Liver (tissue), 9 donors: ENCODE measurements around the gene GUCY1A2. TPM values are rescaled to one million over a fixed set of nuclear protein-coding genes. Genes with fewer than 3 reads are reported as not detected.

Source experiments
- DNase-seq: peaks from one replicate; pipeline ENCODE4 v3.0.0-alpha.2; 2017; ENCODE audit warnings: low spot score
- H3K27ac ChIP-seq, 2 donors: one replicate each; pipeline ENCODE4 v1.7.0; 2013; ENCODE audit warnings: inconsistent platforms in 2 of 2, low read length in 2 of 2, control low read depth in 1 of 2, low read depth in 1 of 2, mild to moderate bottlenecking in 1 of 2
- H3K27me3 ChIP-seq, 4 donors: one replicate each; pipeline versions ENCODE4 v1.6.1 to v1.7.0; 2013; ENCODE audit warnings: low read length in 3 of 4, inconsistent platforms in 1 of 4, mild to moderate bottlenecking in 1 of 4, moderate library complexity in 1 of 4; ENCODE audit not compliant: control insufficient read depth in 4 of 4, insufficient read depth in 4 of 4
- H3K36me3 ChIP-seq, 4 donors: one replicate each; pipeline versions ENCODE4 v1.6.1 to v1.7.0; 2013; ENCODE audit warnings: low read length in 3 of 4, mild to moderate bottlenecking in 3 of 4, low read depth in 1 of 4, moderate library complexity in 1 of 4; ENCODE audit not compliant: control insufficient read depth in 4 of 4, insufficient read depth in 3 of 4
- H3K4me1 ChIP-seq, 4 donors: one replicate each; pipeline versions ENCODE4 v1.6.1 to v1.7.0; 2013; ENCODE audit warnings: low read length in 3 of 4, mild to moderate bottlenecking in 3 of 4, moderate library complexity in 1 of 4; ENCODE audit not compliant: control insufficient read depth in 4 of 4, insufficient read depth in 4 of 4
- H3K4me3 ChIP-seq, 3 donors: one replicate each; pipeline versions ENCODE4 v1.6.1 to v1.7.0; 2013; ENCODE audit warnings: low read length in 3 of 3, control low read depth in 1 of 3, low read depth in 1 of 3, mild to moderate bottlenecking in 1 of 3
- H3K9ac ChIP-seq, 2 donors: one replicate each; pipeline ENCODE4 v1.7.0; 2013; ENCODE audit warnings: low read length in 2 of 2, mild to moderate bottlenecking in 2 of 2, moderate library complexity in 2 of 2, control low read depth in 1 of 2, low read depth in 1 of 2
- H3K9me3 ChIP-seq, 4 donors: one replicate each; pipeline versions ENCODE4 v1.6.1 to v1.7.0; 2013; ENCODE audit warnings: low read length in 3 of 4; ENCODE audit not compliant: control insufficient read depth in 4 of 4
- ATF3 ChIP-seq: IDR thresholded peaks from 2 replicates; pipeline ENCODE4 v1.6.1; 2016; ENCODE audit warnings: antibody characterized with exemption
- CTCF ChIP-seq: fragments of 150-350 bp; IDR thresholded peaks from 2 replicates; pipeline ENCODE4 v1.5.1; 2017; ENCODE audit warnings: improper control_type of control experiment, low read depth, low read length; ENCODE audit not compliant: missing input control
- FOXA1 ChIP-seq: IDR thresholded peaks from 2 replicates; pipeline ENCODE4 v1.6.1; 2016; ENCODE audit warnings: antibody characterized with exemption
- FOXA2 ChIP-seq: IDR thresholded peaks from 2 replicates; pipeline ENCODE4 v1.6.1; 2016; ENCODE audit warnings: antibody characterized with exemption
- GABPA ChIP-seq, 2 donors: IDR thresholded peaks in 1 of 2; conservative IDR thresholded peaks in 1 of 2; 2 replicates each; pipeline ENCODE4 v1.6.1; 2016; ENCODE audit warnings: antibody characterized with exemption in 2 of 2, mild to moderate bottlenecking in 1 of 2, moderate library complexity in 1 of 2
- HNF4A ChIP-seq, 2 donors: conservative IDR thresholded peaks; 2 replicates each; pipeline ENCODE4 v1.6.1; 2016; ENCODE audit warnings: antibody characterized with exemption in 2 of 2, mild to moderate bottlenecking in 2 of 2
- HNF4G ChIP-seq: IDR thresholded peaks from 2 replicates; pipeline ENCODE4 v1.6.1; 2016; ENCODE audit warnings: antibody characterized with exemption
- MAX ChIP-seq: IDR thresholded peaks from 2 replicates; pipeline ENCODE4 v1.6.1; 2016; ENCODE audit warnings: antibody characterized with exemption
- NR2F2 ChIP-seq: IDR thresholded peaks from 2 replicates; pipeline ENCODE4 v1.6.1; 2016; ENCODE audit warnings: antibody characterized with exemption
- RAD21 ChIP-seq, 2 donors: IDR thresholded peaks; 2 replicates each; pipeline ENCODE4 v1.6.1; 2016; ENCODE audit warnings: antibody characterized with exemption in 2 of 2, mild to moderate bottlenecking in 2 of 2
- REST ChIP-seq: IDR thresholded peaks from 2 replicates; pipeline ENCODE4 v1.6.1; 2016; ENCODE audit warnings: antibody characterized with exemption, mild to moderate bottlenecking
- RXRA ChIP-seq, 2 donors: IDR thresholded peaks; 2 replicates each; pipeline ENCODE4 v1.6.1; 2017 to 2018; ENCODE audit warnings: antibody characterized with exemption in 2 of 2, mild to moderate bottlenecking in 1 of 2
- SP1 ChIP-seq: IDR thresholded peaks from 2 replicates; pipeline ENCODE4 v1.6.1; 2018; ENCODE audit warnings: antibody characterized with exemption, mild to moderate bottlenecking
- YY1 ChIP-seq: IDR thresholded peaks from 2 replicates; pipeline ENCODE4 v1.6.1; 2016; ENCODE audit warnings: antibody characterized with exemption, mild to moderate bottlenecking
- ZBTB33 ChIP-seq: IDR thresholded peaks from 2 replicates; pipeline ENCODE4 v1.6.1; 2016; ENCODE audit warnings: antibody characterized with exemption
- WGBS: extraction: QIAGEN DNeasy Blood & Tissue Kit; methylation state at CpG from one replicate; pipeline ENCODE4 v1.1.7; 2013; 5-methylcytosine and 5-hydroxymethylcytosine counted together
- polyA plus RNA-seq, 2 donors: library from polyadenylated mRNA; stranded (reverse) in 1 of 2; unstranded in 1 of 2; fragments of 200-250 nt in 1 of 2; fragments of >200 nt in 1 of 2; fragmentation: Nextera tagmentation in 1 of 2; extraction: Ambion mirVana in 1 of 2; gene quantifications; one replicate each; pipeline versions ENCODE4 v1.2.1 to v1.2.3, GENCODE V29; 2013 to 2015
- total RNA-seq, 2 donors: library from RNA; depleted of rRNA; stranded (reverse); fragments of >200 nt; gene quantifications; one replicate each; pipeline ENCODE4 v1.2.3, GENCODE V29; 2014
- donor health status: healthy.
- donor health status: healthy.
- donor health status: healthy.
- donor health status: healthy.
- donor health status: healthy.

Gene GUCY1A2
- total and polyA plus RNA-seq, 4 donors, result 0.55 to 4.4 (median 1.7) TPM

GRCh38 chr11:106920899-106921509, 97.3 kb downstream of the GUCY1A2 start:
- Histone ChIP-seq H3K36me3 (no peaks in the 10 kb centered on the region), H3K27ac (no peak overlapping the region), H3K9ac (no peak overlapping the region), H3K27me3 (no peaks in the 10 kb centered on the region), H3K4me1 (peaks cover 0 to under 1% (median 0%) of the 10 kb centered on the region in 4 donors), H3K4me3 (no peak overlapping the region), H3K9me3 (no peaks in the 10 kb centered on the region)
- no peak for DNase-seq
- no peak for TF ChIP-seq ATF3
- TF ChIP-seq FOXA2, result no peak
- no peak for TF ChIP-seq RXRA (IDR thresholded peaks at IDR 0.05)
- no peak for TF ChIP-seq HNF4G
- no peak for TF ChIP-seq SP1
- TF ChIP-seq FOXA1, result no peak
- no peak for TF ChIP-seq NR2F2
- TF ChIP-seq CTCF, result no peak

GRCh38 chr11:106917973-106918372, 100.3 kb downstream of the GUCY1A2 start:
- Histone ChIP-seq H3K9me3 (no peaks in the 10 kb centered on the region), H3K4me3 (no peak overlapping the region), H3K27me3 (no peaks in the 10 kb centered on the region), H3K36me3 (no peaks in the 10 kb centered on the region), H3K4me1 (no peaks in the 10 kb centered on the region), H3K9ac (no peak overlapping the region), H3K27ac (no peak overlapping the region)
- 72% methylated on average over 2 of the region's 2 CpGs for WGBS
- no peak for DNase-seq
- TF ChIP-seq RXRA (IDR thresholded peaks at IDR 0.05) (no peak), FOXA2 (no peak), RAD21 (IDR thresholded peaks at IDR 0.05) (no peak), MAX (no peak), CTCF (no peak), YY1 (no peak), HNF4A (conservative IDR thresholded peaks at IDR 0.05) (no peak), SP1 (no peak), FOXA1 (no peak), ZBTB33 (no peak), REST (no peak), GABPA (IDR thresholded peaks at IDR 0.05 in 1 of 2, conservative IDR thresholded peaks at IDR 0.05 in 1 of 2) (no peak), HNF4G (no peak)
